GM23338 (cell line): Measurements from ENCODE around the gene JOSD2. TPM values are rescaled to one million over a fixed set of nuclear protein-coding genes. Genes with fewer than 3 reads are reported as not detected.

Source experiments
- ATAC-seq: fragments of 200-7000 bp; cut with Tn5 transposase; 3 replicates; pipeline ENCODE4 v1.9.1; 2020
- DNase-seq: peaks from one replicate; pipeline ENCODE4 v3.0.0-alpha.2; 2015; ENCODE audit warnings: low spot score
- H2AFZ ChIP-seq: fragments of 200-600 bp; sonication (generic); 2 replicates; pipeline ENCODE4 v1.8.0; 2016; ENCODE audit warnings: antibody characterized with exemption, mild to moderate bottlenecking, moderate library complexity
- H3F3A ChIP-seq: fragments of 200-600 bp; sonication (generic); replicated peaks from 2 replicates; pipeline ENCODE4 v1.8.0; 2017; ENCODE audit warnings: antibody characterized with exemption, mixed run types, low read depth
- H3K27ac ChIP-seq: fragments of 200-600 bp; sonication (generic); 2 replicates; pipeline ENCODE4 v1.6.1; 2016; ENCODE audit warnings: low read depth
- H3K27me3 ChIP-seq: fragments of 200-600 bp; sonication (generic); 2 replicates; pipeline ENCODE4 v1.8.0; 2016; ENCODE audit warnings: mild to moderate bottlenecking, mixed run types, moderate library complexity; ENCODE audit not compliant: insufficient read depth
- H3K36me3 ChIP-seq: fragments of 200-600 bp; sonication (generic); 2 replicates; pipeline ENCODE4 v1.8.0; 2016; ENCODE audit warnings: mild to moderate bottlenecking; ENCODE audit not compliant: insufficient read depth
- H3K4me1 ChIP-seq: fragments of 200-600 bp; sonication (generic); 2 replicates; pipeline ENCODE4 v1.8.0; 2016; ENCODE audit warnings: mild to moderate bottlenecking, moderate library complexity; ENCODE audit not compliant: insufficient read depth
- H3K4me2 ChIP-seq: fragments of 200-600 bp; sonication (generic); 2 replicates; pipeline ENCODE4 v1.7.1; 2017; ENCODE audit warnings: mixed run types
- H3K4me3 ChIP-seq: fragments of 200-600 bp; sonication (generic); 2 replicates; pipeline ENCODE4 v1.6.1; 2016; ENCODE audit warnings: mixed run types
- H3K79me2 ChIP-seq: fragments of 200-600 bp; sonication (generic); replicated peaks from 2 replicates; pipeline ENCODE4 v1.8.0; 2017; ENCODE audit warnings: mild to moderate bottlenecking; ENCODE audit not compliant: insufficient read depth
- H3K9me2 ChIP-seq: fragments of 200-600 bp; sonication (generic); 2 replicates; pipeline ENCODE4 v1.8.0; 2017; ENCODE audit not compliant: insufficient read depth
- H4K20me1 ChIP-seq: fragments of 200-600 bp; sonication (generic); replicated peaks from 2 replicates; pipeline ENCODE4 v1.8.0; 2017; ENCODE audit warnings: mild to moderate bottlenecking; ENCODE audit not compliant: insufficient read depth
- H3K27ac Mint-ChIP-seq: 2 replicates; pipeline ENCODE4 v1.8.0; 2020; ENCODE audit warnings: inconsistent platforms, mild to moderate bottlenecking, moderate library complexity, mixed read lengths
- H3K27me3 Mint-ChIP-seq: 3 replicates; pipeline ENCODE4 v1.8.0; 2022; ENCODE audit warnings: low read depth, mild to moderate bottlenecking, moderate library complexity, mixed read lengths, inconsistent platforms; ENCODE audit not compliant: insufficient read depth, poor library complexity
- H3K36me3 Mint-ChIP-seq: 3 replicates; pipeline ENCODE4 v1.8.0; 2021; ENCODE audit warnings: low read depth, mild to moderate bottlenecking, inconsistent platforms, moderate library complexity, mixed read lengths
- H3K4me1 Mint-ChIP-seq: 3 replicates; pipeline ENCODE4 v1.8.0; 2020; ENCODE audit warnings: mild to moderate bottlenecking, inconsistent platforms, mixed read lengths
- H3K4me3 Mint-ChIP-seq: 3 replicates; pipeline ENCODE4 v1.8.0; 2021; ENCODE audit warnings: moderate library complexity, mild to moderate bottlenecking, inconsistent platforms, mixed read lengths
- H3K9me3 Mint-ChIP-seq: 3 replicates; pipeline ENCODE4 v1.8.0; 2020; ENCODE audit warnings: moderate library complexity, mild to moderate bottlenecking, inconsistent platforms, mixed read lengths
- CREB1 ChIP-seq: fragments of 250-450 bp; sonication (Bioruptor Pico); IDR thresholded peaks from 2 replicates; pipeline ENCODE4 v1.5.0; 2020; ENCODE audit warnings: low read depth, mild to moderate bottlenecking, moderate library complexity
- CTCF ChIP-seq, 2 experiments: fragments of 200-600 bp in 1 of 2; sonication (generic) in 1 of 2; conservative IDR thresholded peaks; 2 replicates each; pipeline versions ENCODE4 v1.5.1 to v1.6.1; 2016 to 2017; ENCODE audit warnings: antibody characterized with exemption in 2 of 2, low read depth in 2 of 2, mild to moderate bottlenecking in 2 of 2, moderate library complexity in 1 of 2
- ETS1 ChIP-seq: IDR thresholded peaks from 2 replicates; pipeline ENCODE4 v1.6.1; 2016; ENCODE audit warnings: antibody characterized with exemption
- EZH2 ChIP-seq: fragments of 200-600 bp; sonication (generic); IDR thresholded peaks from one replicate; pipeline ENCODE4 v1.8.0; 2017; ENCODE audit warnings: antibody characterized with exemption, mild to moderate bottlenecking, low read depth; ENCODE audit not compliant: unreplicated experiment
- EZH2phosphoT487 ChIP-seq: fragments of 200-600 bp; sonication (generic); IDR thresholded peaks from one replicate; pipeline ENCODE4 v1.8.1; 2018; ENCODE audit warnings: antibody characterized with exemption; ENCODE audit not compliant: unreplicated experiment
- POLR2AphosphoS5 ChIP-seq: IDR thresholded peaks from 2 replicates; pipeline ENCODE4 v1.6.1; 2016; ENCODE audit warnings: antibody characterized with exemption, low read depth
- REST ChIP-seq: IDR thresholded peaks from one replicate; pipeline ENCODE4 v1.6.1; 2018; ENCODE audit warnings: antibody characterized with exemption; ENCODE audit not compliant: unreplicated experiment
- STAT1 ChIP-seq: IDR thresholded peaks from one replicate; pipeline ENCODE4 v1.6.1; 2016; ENCODE audit warnings: antibody characterized with exemption; ENCODE audit not compliant: unreplicated experiment
- ZNF331 ChIP-seq: fragments of 250-450 bp; sonication (Bioruptor Pico); IDR thresholded peaks from 2 replicates; pipeline ENCODE4 v1.5.0; 2020; ENCODE audit warnings: low read depth, mild to moderate bottlenecking, moderate library complexity
- polyA plus RNA-seq: library from polyadenylated mRNA; unstranded; fragments of >200 nt; fragmentation: Nextera tagmentation; extraction: Ambion mirVana; gene quantifications from 2 replicates; pipeline ENCODE4 v1.2.1, GENCODE V29; 2016
- total RNA-seq: library from RNA; depleted of rRNA; stranded (reverse); fragments of >200 nt; shearing (Covaris generic); gene quantifications from 2 replicates; pipeline ENCODE4 v1.2.3, GENCODE V29; 2014

The JOSD2 gene
- total and polyA plus RNA-seq, 2 experiments from 2014 or later: 3.3 to 5.8 TPM

GRCh38 chr19:50506700-50507099, 4.3 kb downstream of the JOSD2 start (continued):
- TF ChIP-seq REST: no peak
- TF ChIP-seq CTCF (conservative IDR thresholded peaks at IDR 0.05; ENCODE audit: low read depth in 2 of 2): no peak
- no peak for TF ChIP-seq ZNF331
- TF ChIP-seq EZH2: no peak
- TF ChIP-seq ETS1: no peak
- TF ChIP-seq EZH2phosphoT487: no peak
- no peak for TF ChIP-seq CREB1

GRCh38 chr19:50505856-50506611, 5.0 kb downstream of the JOSD2 start:
- Histone ChIP-seq H3K4me1 (peaks cover 7% of the 10 kb centered on the region; the same call in 1 of the 2 replicates), H3F3A (no peaks in the 10 kb centered on the region), H2AFZ (no peak overlapping the region), H3K9me2 (no peaks in the 10 kb centered on the region), H3K27me3 (peaks cover 19% of the 10 kb centered on the region), H3K36me3 (no peaks in the 10 kb centered on the region), H3K27ac (no peak overlapping the region), H3K4me2 (no peak overlapping the region), H3K79me2 (no peaks in the 10 kb centered on the region), H4K20me1 (no peaks in the 10 kb centered on the region; the same call in 1 of the 2 replicates), H3K4me3 (no peak overlapping the region)
- H3K4me1 Mint-ChIP-seq: no peaks in the 10 kb centered on the region
- peaks cover 9% of the 10 kb centered on the region for H3K27me3 Mint-ChIP-seq
- DNase-seq (no peak), ATAC-seq (no peak)
- H3K36me3 Mint-ChIP-seq: peaks cover 33% of the 10 kb centered on the region
- H3K27ac Mint-ChIP-seq: no peak overlapping the region
- no peak overlapping the region for H3K4me3 Mint-ChIP-seq
- H3K9me3 Mint-ChIP-seq: peaks cover 97% of the 10 kb centered on the region
- TF ChIP-seq POLR2AphosphoS5 (no peak), CTCF (conservative IDR thresholded peaks at IDR 0.05; ENCODE audit: low read depth in 2 of 2) (no peak), STAT1 (no peak), ZNF331 (no peak), EZH2phosphoT487 (no peak)
